ENCODE data around the gene CLEC19A.
A peak's percentile ranks its signal among the peaks of the same experiment; 100 is the strongest.
"Not testable (repeated sequence)": the region's sequence is repeated elsewhere in the genome, so short reads cannot be mapped to it uniquely, and the experiment has no call there.

Gene CLEC19A

GRCh38 chr16:19286827-19287226 is 1.3 kb downstream of the CLEC19A start:
- no peak for DNase-seq (ENCODE audit: low spot score)

DNA sequence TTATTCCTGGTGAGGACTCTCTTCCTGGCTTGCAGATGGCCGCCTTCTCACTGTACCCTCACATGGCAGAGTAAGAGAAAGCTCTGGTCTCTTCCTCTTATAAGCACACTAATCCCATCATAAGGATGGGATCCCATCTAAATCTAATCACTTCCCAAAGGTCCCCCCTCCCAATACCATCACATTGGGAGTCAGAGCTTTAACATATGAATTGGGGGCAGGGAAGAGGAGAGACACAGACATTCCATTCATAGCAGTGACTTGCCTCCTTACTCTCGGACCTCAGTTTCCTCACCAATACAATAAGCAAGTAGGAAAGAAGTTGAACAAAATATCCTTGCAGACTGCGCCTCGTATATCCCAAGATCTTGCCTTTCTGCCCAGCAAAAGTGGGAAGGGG is 1.7 kb downstream of the CLEC19A start:
- DNase-seq (ENCODE audit: low spot score), result no peak

DNA sequence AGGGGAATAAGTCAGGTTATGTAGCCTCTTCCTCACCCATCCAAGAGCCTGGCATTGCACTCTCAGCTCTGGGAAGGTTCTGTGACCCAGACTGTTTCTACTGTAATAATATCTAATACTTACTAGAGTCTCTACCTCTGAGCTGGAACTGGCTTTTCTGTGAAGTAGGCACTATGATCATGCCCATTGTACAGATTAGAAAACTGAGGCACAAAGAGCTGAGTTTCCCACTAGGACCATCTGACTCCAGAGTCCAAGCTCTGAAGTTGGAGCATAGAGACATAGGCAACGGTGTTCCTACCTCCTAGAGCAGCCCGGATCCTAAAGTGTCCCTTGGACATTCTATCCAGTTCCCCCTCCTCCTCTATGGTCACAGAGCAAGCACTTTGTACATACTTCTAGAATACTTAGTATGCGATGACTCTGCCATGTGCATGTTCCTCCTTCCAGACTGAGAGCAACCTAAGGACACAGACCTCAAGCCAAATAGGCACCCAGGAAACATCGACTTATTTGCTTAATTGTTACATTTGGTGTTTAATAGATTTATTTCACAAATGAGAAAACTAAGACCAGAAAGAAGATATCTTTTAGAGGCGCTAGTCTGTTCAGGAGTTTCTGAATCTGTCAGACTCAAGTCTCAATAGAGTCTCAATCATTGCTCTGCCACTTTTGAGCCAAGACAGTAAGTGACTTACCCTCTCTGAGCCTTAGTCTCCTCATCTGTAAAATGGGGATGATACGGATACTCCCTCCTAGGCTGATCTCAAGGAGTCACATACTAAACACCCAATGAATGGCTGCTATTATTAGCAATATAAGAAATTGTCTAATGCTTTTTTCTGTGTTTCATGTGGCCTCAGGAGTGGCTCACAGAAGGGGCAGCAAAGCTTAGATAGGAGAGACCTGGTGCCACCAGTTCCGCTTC is 3.6 kb downstream of the CLEC19A start:
- DNase-seq (ENCODE audit: low spot score), result no peak

- DNase-seq (ENCODE audit: low spot score), result no peak
Measured at GRCh38 chr16:19289811-19290485, 4.4 kb downstream of the CLEC19A start.

- DNase-seq (ENCODE audit: low spot score), result no peak
Measured at GRCh38 chr16:19290860-19291259, 5.3 kb downstream of the CLEC19A start.

DNA sequence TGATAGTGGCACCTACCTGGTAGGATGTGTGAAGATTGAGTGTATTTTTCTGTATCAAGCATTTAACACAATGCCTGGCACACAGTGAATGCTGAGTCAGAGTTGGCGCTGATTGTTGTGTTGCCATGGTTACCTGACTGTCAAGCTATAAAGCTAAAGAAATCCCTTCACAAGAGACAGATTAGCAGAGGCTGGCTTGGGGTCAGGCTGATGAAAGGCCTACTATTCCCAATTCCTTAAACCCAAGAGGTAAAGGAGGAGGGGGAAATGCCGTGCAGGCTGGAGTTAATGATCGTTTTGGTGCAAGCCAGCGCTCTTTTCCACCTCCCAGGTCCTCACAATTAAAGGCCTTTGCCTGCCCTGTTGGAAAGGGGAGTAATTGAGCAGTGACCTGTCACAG is 5.9 kb downstream of the CLEC19A start:
- DNase-seq (ENCODE audit: low spot score), result no peak

DNA sequence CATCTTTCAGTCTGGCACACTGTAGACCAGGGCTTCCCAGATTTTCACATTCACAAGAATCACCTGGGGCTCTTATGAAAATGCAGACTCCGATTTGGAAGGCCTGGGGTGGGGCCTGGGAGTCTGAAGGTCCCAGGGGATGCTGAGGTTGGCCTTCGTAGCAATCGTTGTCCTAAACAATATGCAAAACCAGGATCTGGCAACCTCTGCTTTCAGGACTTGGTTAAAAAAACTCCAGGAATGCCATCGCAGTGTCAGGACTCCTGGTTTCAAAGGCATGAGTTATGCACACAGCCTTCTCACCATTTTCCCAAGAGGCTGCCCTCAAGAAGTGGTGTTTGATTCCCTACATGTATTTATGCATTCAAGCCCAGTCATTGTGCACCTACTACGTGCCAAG is 6.7 kb downstream of the CLEC19A start:
- no peak for DNase-seq (ENCODE audit: low spot score)

DNA sequence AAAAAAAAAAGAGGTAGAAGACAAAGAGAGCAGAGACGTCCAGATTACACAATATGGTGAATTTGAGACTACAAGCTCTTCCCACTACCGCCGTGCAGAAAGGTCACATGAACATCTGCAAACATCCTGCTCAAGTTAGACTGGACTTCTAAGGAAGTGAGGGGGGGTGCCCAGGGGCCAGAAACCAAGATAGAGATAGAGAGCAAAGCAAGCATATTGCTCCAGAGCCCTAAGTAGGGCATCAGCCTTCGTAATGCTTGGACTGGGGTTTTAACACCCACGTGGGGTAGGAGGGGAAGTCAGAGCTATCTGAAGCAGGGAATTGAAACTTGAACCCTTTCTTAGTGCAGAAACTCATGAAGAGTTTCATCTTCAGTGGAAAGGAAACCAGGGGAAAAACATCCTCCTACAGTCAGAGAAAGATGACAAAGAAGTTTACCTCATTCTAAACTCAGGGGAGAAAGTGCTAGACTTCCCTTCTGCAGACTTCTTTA is 8.7 kb downstream of the CLEC19A start:
- DNase-seq (ENCODE audit: low spot score), result peak; percentile 0

- no peak for DNase-seq (ENCODE audit: low spot score)
Measured at GRCh38 chr16:19295393-19295792, 9.9 kb downstream of the CLEC19A start.

DNA sequence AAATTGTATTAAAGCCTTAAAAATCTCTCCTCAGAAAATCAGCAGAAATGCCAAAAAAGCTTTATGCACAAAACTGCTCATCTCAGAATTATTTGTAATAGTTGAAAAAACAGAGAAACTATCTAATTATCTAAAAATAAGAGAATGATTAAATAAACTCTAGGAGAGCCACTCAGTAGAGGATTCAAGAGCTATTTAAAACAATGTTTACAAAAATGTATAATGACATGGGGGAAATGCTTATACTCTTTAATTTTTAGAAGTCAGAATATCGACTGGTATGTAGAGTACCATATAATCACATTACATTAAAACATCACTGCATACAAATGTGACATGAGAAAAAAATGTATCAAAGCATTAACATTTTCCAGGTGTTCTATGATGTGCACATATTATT is 11.9 kb downstream of the CLEC19A start:
- no peak for DNase-seq (ENCODE audit: low spot score)

DNA sequence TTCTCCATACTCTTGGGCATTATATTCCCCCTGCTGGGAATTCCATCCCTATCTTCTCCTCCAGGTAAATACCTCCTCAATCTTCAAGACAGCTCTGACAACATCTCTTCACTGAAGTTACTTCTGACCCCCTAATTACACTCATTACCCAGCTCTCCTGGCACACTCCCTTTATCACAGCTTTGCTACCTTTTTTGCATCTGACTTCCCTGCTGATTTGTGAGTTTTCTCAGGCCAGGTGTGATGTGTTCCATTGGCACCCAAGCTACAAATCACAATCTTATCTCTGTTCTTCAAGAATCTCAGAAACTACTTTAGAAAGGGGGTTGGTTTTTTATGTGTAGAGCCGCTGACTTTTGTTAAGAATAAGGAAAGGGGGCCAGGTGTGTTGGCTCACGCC is 14.0 kb downstream of the CLEC19A start:
- DNase-seq (ENCODE audit: low spot score), result no peak

DNA sequence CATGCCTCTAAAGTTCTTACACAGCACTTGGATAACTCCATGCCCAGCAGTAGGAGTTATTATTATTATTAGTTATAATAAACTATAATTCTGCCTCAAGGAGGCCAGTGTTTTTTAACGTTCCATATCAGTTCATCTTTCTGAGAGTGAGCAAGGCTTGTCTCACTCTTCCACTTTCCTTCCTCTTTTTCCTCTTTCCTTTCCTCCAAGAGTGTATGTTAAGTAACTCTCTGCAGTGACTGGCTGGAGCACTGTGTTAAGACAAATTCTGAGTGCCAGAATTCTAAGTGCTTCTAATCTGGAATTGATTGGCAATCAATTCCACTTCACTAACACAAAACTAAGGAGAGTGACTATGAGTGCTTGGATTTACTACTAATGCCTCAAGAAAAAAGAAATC is 16.4 kb downstream of the CLEC19A start:
- no peak for DNase-seq (ENCODE audit: low spot score)

- no peak for DNase-seq (ENCODE audit: low spot score)
Measured at GRCh38 chr16:19304750-19305149, 19.2 kb downstream of the CLEC19A start.

DNA sequence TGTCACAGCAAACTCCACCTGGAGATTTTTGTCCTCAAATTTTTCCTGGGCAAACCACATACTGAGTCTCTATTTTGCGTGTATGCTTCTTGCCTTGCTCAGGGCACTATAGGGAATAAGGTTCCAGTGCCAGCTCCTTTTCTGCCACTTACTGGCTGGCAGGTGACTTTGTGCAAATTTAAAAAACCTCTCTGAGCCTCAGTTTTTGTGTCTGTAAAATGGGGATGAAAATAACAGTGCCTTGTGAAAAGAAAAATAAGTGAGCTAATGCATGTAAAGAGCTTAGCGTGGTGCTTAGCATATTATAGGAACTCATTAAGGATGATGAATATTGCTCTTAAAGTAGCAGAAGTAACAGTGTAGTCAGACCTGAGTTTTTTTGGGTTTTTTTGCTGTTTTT is 19.9 kb downstream of the CLEC19A start:
- DNase-seq (ENCODE audit: low spot score), result no peak

- no peak for DNase-seq (ENCODE audit: low spot score)
Measured at GRCh38 chr16:19307587-19308241, 22.2 kb downstream of the CLEC19A start.

DNA sequence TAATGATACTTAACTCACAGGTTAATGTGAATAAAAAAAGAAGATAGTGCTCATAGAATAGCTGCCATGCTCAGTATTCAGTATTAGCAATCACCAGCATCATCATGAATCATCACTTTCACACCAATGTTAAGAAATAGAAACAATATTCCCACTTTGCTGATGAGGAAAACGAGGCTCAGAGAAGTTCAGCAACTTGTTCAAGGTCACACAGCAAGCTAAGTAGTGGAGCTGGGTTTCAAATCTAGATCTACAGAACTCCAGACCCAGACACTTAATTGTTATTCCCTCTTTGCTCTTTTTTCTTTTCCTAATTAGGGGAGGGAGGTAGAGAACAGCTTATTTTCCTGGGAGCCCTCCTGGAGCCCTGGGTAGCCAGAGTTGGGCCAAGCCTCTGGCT is 22.9 kb downstream of the CLEC19A start:
- DNase-seq (ENCODE audit: low spot score), result no peak

- DNase-seq (ENCODE audit: low spot score), result no peak
Measured at GRCh38 chr16:19309178-19309577, 23.6 kb downstream of the CLEC19A start.

GRCh38 chr16:19314718-19315425 is 29.3 kb downstream of the CLEC19A start:
- no peak for DNase-seq (ENCODE audit: low spot score)

DNA sequence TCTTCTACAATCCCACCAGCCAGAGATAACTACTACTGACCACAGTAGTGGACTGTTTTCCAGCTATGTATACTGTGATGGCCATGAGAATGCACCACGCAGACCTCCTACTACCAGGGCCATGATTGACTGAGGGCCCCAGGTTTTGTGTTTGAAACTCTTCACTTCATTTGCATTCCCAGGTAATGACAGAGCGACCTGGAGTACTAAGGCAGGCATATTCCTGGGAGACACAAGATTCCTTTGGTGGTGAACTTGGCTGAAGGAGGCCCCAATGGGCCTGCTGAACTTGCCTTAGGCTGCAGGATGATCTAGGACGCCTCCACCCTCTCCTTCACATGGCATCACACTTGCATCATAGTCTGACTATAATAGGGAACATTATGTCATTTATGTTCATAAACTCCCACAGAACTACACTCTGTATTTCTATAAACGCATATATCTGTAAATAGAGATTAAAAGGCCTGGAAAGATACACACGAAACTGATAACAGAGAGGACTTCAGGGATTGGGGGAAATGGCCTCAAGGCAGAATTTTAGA is 30.4 kb downstream of the CLEC19A start:
- DNase-seq (ENCODE audit: low spot score), result no peak

DNA sequence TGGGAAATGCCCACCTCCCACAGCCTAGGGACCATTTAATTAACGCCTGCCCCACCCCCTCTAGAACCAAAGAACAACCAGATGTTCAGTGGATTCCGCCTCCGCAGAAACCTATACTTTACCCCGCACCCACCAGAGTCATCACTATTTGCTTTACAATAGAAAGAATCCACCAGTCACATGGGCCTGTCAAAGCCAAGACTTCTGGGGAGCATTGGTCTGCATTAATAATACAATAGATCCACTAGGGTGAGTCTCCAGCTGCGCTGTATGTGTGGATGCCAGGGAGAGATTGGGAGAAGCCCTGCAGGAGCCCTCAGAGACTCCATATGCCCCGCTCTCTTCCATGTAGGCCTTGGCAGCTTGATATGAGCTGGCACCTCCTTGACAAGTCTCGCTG is 31.3 kb downstream of the CLEC19A start:
- no peak for DNase-seq (ENCODE audit: low spot score)

- not testable (repeated sequence) for DNase-seq (ENCODE audit: low spot score)
Measured at GRCh38 chr16:19321186-19321585, 35.7 kb downstream of the CLEC19A start.

DNA sequence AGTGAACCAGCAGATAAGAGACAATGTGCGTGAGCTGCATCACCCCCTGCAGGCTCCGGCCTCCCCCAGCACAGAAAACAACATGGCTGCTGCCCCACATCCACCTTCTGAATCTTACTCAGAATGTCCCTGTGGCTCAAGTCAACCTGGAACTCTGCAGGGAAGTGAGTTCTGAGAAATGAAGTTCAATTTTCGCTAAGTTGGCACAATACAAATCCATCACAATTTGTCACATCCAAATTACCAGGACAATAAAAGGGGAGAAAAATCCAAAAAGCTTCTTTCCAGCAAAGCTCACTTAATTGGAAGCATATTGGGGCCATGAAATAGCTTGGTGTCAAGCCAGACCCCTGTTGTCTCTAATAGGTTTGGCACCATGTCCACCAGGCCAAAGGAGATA is 38.1 kb downstream of the CLEC19A start:
- no peak for DNase-seq (ENCODE audit: low spot score)
